Bladder microvascular endothelial cell (primary cell): ENCODE results near the gene CLTRN. TPM values are rescaled to one million over a fixed set of nuclear protein-coding genes. Genes with fewer than 3 reads are reported as not detected.

ENCODE experiments used
- total RNA-seq: library from RNA; depleted of rRNA; stranded (reverse); fragments of >200 nt; gene quantifications from 2 replicates; pipeline ENCODE4 v1.2.3, GENCODE V29; 2014

The CLTRN gene, protein sequence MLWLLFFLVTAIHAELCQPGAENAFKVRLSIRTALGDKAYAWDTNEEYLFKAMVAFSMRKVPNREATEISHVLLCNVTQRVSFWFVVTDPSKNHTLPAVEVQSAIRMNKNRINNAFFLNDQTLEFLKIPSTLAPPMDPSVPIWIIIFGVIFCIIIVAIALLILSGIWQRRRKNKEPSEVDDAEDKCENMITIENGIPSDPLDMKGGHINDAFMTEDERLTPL
- 0.06 TPM in 1 of 2 replicates, not detected in the other for total RNA-seq

GRCh38 chrX:15664487-15665444 lies at the start of gene CLTRN:
Gene CLTRN (minus strand): TSS chrX:15664805. CDS start chrX:15664775, 30 bp downstream.

GRCh38 chrX:15600745-15601144 lies 63.9 kb downstream of the CLTRN start, which contains the start of gene ACE2:
Gene ACE2 (minus strand): TSS chrX:15600960. CDS start chrX:15600911, 49 bp downstream.

Other genes starting within 250 kb of the CLTRN start
- gene PIR, start 171.5 kb downstream of the CLTRN start, total RNA-seq = 81.3 and 90.1 TPM in 2 replicates
- gene BMX, start 164.0 kb downstream of the CLTRN start, total RNA-seq = 58.3 and 172 TPM in 2 replicates
- not detected in 2 replicates for gene ACE2, start 63.8 kb downstream of the CLTRN start, total RNA-seq
- 0.97 and 3.1 TPM in 2 replicates for gene CA5B, start 73.5 kb upstream of the CLTRN start, total RNA-seq
- 1.9 and 3.1 TPM in 2 replicates for gene ZRSR2, start 125.7 kb upstream of the CLTRN start, total RNA-seq
- 74.6 and 102 TPM in 2 replicates for gene AP1S2, start 190.0 kb upstream of the CLTRN start, total RNA-seq